Measurements from ENCODE around the gene ELAVL3.
"Not testable (repeated sequence)": the region's sequence is repeated elsewhere in the genome, so short reads cannot be mapped to it uniquely, and the experiment has no call there.

The ELAVL3 gene

DNA sequence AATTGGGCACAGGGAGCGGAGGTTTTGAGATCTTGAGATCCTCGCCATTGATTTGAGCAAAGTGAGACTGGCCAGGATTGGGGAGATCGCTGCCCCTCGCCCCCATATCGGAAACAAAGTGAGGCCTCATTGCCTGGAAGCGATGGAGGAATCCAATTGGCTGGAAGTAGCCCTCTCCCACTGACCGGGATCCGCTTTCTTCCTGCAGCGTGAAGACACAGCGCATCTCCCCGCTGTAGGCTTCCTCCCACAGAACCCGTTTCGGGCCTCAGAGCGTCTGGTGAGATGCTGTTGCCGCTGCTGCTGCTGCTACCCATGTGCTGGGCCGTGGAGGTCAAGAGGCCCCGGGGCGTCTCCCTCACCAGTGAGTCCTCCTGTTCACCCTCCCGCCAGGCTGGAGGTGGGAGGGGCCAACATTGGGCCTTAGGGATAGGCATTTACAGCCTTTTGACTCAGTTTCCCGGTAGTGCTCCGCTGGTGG, 45.0 kb downstream of the ELAVL3 start:
- no peak for DNase-seq (ENCODE audit: low read depth, low spot score)

DNA sequence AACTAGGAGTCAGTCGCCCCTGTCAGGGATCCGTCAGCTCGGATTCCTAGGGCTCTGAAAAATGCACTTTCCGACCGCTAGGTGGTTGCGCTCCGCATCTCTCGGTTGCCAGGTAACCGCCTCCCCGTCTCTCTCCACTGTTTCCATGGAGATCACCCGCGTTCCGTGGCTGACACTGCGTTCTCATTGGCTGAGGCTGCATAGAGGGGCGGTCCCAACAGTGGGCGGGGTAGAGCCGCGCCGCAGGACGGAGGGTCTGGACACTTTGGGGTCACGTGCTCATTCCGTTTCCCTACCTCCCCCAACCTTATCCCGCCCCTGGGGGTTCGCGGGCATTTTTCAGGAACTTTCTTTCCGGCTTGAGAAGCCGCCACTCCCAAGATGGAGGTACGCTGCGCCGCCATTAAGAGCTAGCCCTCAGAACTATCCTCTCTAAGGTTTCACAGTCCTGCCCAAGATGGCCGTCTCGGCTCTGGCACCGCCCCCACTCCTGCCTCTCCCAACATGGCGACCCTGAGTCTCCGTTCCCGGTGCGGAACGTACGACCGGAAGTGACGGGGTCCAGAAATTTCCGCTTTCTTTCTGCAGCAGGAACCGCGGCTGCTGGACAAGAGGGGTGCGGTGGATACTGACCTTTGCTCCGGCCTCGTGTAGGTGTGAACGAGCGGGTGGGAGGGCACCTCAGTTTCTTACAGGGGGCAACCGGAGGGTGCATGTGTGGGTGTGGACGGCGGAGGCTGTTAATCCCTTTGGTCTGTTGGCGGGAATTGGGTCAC, 45.6 kb downstream of the ELAVL3 start, which contains the start of the genes ODAD3 and PRKCSH:
ODAD3 (minus strand) TSS at position 65 of the 776 bp plus-strand sequence. CDS start 105 bp downstream, outside the sequence.
PRKCSH (plus strand) TSS at position 579 of the 776 bp plus-strand sequence. CDS start 483 bp downstream, outside the sequence.
- DNase-seq (ENCODE audit: low read depth, low spot score): peak; percentile 96

DNA sequence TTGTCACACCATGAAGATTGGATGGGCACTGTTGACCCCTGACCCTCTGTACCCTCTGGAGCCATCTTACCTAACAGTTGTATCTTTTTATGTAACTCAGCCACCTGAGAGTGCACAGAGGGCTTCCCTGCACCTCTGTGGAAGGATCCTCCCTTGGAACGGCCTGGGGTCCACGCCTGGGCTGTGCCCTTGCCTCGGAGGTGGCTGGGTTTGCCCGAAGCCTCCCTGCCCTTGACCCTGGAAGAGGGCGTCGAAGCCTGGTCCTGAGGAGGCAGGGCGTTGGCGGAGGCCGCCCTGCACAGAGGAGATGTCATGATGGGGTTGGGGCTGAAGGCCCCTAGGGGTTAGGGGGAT, 46.2 kb downstream of the ELAVL3 start:
- DNase-seq (ENCODE audit: low read depth, low spot score): no peak

DNA sequence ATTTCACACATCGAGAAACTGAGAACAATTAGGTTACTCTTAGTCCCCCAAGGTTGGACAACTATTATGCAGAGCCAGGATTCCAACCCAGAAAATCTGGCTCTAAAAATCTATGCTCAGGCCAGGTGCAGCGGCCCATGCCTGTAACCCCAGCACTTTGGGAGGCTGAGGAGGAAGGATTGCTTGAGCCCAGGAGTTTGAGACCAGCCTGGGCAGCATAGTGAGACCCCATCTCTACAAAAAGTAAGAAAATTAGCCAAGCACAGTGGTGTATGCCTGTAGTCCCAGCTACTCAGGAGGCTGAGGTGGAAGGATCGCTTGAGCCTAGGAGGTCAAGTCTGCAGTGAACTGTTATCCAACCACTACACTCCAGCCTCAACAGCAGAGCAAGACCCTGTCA, 47.3 kb downstream of the ELAVL3 start:
- not testable (repeated sequence) for DNase-seq (ENCODE audit: low read depth, low spot score)

GRCh38 chr19:11426656-11427055, 54.2 kb downstream of the ELAVL3 start:
- no peak for DNase-seq (ENCODE audit: low read depth, low spot score)

DNA sequence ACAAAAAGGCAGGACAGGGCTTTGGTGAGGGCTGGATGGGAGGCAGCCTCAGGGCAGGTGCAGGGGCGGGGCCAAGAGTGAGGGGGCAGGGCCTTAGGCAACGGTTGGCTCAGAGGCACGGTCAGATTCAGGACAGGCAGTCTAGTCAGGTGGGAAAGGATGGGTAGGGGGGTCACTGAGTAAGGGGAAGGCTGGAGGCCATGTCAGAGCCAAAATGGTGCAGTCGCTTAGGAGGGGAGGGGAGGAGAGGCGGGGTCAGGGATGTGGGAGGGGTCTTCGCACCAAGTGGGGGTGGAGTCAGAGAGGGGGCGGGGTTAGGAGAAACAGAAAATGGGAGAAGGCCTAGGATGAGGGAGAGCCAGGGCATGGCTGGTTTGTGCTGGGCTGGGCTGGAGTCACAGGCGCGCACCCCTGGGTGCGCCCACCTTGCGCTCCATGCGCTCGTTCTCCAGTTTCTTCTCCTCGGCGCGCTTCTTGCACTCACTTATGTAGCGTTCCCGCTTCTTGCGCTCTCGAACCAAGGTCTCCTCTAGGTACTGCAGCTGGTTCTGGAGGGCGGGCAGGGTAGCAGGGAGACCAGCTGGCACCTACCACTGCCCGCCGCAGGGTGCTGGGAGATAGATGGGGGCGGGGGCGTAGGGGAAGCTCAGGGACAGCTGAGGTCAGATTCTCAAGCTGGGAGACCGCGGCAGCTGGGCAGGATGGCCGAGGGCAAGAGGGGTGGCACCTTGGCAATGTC, 55.0 kb downstream of the ELAVL3 start:
- DNase-seq (ENCODE audit: low read depth, low spot score): no peak

DNA sequence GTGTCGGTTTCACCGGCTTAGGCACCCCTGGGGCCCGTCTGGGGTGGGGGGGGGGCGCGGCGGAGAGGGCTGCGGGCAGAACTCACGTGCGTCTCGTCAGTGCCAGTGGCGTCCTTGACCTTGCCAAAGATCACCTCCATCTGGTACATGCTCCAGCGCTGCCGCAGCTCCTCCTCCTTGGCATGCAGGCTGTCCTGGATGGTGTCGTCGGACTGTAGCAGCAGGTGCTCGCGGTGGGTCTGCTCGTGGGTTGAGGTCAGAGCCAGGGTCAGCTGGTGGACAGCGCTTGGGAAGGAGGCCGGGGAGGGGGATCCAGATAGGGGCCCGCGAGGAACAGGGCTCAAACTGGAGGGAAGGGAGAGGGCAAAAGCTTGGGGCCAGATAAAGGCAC, 57.1 kb downstream of the ELAVL3 start:
- no peak for DNase-seq (ENCODE audit: low read depth, low spot score)

GRCh38 chr19:11423164-11423790, 57.6 kb downstream of the ELAVL3 start:
- no peak for DNase-seq (ENCODE audit: low read depth, low spot score)

DNA sequence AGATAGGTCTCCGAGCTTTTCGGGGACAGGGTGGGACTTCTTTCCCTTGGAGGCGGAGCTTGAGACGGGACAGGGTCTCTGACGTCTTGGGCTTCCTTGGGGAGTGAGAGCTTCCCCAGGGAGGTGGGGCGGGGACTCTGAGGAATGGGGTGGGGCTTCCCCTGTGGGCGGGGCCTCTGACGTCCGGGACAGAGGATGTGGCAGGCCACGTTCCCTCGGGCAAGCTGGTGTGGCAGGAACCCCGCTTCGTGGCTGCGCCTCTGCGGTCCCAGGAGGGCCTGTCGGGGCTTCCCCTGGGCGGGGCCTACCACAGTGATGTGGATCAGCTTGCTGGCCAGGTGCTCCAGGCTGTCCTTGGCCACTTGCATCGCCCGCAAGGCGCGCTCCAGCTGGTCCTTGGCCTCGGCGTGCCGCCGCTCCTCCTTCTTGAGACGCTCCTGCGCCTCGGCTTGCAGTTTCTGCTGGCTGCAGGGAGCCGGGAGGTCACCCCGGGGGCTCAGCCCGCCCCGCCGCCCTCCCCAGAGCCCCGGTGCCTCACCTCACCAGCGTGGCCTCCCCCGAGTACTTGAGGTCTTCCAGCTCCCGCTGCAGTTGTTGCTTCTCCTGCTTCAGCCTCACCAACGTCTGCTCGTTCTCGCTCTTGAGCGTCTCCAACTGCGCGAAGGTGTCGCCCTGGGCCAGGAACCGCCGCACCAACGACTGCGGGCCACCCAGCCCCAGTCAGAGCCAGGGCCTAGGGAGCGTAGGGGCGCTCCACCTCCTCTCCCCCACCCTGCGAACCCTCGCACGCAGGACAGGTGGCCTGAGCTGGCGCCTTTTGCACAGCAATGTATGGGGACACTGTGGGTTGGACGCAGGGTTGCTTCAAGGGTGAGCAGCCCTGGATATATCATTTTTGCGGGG, 58.4 kb downstream of the ELAVL3 start:
- DNase-seq (ENCODE audit: low read depth, low spot score): no peak

- DNase-seq (ENCODE audit: low read depth, low spot score): no peak
Observed at GRCh38 chr19:11421371-11422098, 59.3 kb downstream of the ELAVL3 start.

GRCh38 chr19:11420429-11421370, 60.1 kb downstream of the ELAVL3 start:
- DNase-seq (ENCODE audit: low read depth, low spot score): no peak

DNA sequence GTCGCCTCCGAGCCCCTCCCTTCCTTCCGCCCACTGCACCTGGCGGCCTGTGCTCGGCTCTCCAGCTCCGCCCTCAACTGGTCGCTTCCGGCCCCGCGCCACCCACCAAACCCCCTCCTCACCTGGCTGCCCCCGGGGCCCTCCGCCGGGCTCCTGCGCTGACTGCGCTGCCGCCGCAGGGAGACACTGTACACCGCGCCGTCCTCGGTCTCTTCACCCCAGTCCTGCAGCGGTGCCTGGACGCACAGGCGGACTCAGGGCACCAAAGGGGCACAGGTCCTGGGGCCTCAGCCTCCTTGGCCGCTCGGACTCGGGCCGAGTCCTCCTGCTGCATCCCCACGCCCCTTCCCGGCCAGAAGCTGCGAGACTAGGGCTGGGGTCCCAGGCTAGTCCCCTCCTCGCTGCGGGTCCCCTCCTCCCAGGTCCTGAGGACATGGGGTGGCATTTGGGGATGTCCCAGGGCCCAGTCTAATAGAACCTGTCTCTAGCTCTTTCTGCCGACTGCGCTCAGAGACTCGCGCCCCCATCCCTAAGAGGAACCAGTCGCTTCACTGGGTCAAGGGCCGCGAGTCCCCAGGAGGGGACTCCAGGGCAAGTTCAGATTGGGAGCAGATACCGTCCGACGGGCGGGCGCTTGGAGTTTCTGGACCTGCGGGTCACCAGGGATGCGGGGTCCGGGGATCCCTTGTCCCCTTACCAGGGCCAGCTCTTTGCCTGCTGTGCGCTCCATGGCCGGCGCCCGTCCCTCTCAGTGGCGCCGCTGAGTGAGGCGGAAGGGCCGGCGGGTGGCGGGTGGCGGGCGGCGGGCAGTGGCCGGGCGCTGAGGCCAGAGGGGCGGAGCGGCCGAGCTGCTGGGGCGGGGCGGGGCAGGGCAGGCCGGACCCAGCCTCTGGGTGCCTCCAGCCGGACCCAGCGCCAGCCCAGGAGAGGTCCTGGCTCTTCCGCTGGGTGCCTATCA, 62.0 kb downstream of the ELAVL3 start, which contains the start of gene RGL3:
RGL3 (minus strand) TSS at position 766 of the 958 bp plus-strand sequence; CDS start at position 730, 36 bp downstream.
- no peak for DNase-seq (ENCODE audit: low read depth, low spot score)

GRCh38 chr19:11418094-11418548, 62.7 kb downstream of the ELAVL3 start:
- no peak for DNase-seq (ENCODE audit: low read depth, low spot score)

- no peak for DNase-seq (ENCODE audit: low read depth, low spot score)
Observed at GRCh38 chr19:11416346-11417052, 64.3 kb downstream of the ELAVL3 start.

DNA sequence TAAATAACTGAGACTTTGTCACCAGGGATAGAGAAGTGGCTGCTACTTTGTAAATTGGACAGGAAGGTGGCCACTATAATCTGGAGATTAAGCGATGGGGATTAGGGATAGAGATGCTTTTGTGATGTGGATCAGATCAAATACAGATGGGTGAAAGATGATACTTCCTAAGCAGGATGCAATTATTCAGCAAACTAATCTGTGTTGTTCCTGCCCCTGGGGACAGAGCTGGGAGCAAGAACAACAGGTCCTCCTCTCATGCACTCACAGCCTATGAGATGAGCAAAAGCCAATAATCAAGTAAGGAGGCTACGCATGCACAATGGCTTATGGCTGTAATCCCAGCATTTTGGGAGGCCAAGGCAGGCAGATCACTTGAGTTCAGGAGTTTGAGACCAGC, 66.3 kb downstream of the ELAVL3 start:
- no peak for DNase-seq (ENCODE audit: low read depth, low spot score)

- DNase-seq (ENCODE audit: low read depth, low spot score): no peak
Observed at GRCh38 chr19:11410682-11411081, 70.2 kb downstream of the ELAVL3 start.

- no peak for DNase-seq (ENCODE audit: low read depth, low spot score)
Observed at GRCh38 chr19:11408591-11408990, 72.3 kb downstream of the ELAVL3 start.

All from iPS DF 19.7 (cell line).